CD4-positive, alpha-beta T cell treated with Interleukin-21 for 1 hour (primary cell): ENCODE results near the gene SOX6.

Experiments used
- DNase-seq: peaks from one replicate; pipeline ENCODE4 v3.0.0-alpha.2; 2020

Gene SOX6

DNA sequence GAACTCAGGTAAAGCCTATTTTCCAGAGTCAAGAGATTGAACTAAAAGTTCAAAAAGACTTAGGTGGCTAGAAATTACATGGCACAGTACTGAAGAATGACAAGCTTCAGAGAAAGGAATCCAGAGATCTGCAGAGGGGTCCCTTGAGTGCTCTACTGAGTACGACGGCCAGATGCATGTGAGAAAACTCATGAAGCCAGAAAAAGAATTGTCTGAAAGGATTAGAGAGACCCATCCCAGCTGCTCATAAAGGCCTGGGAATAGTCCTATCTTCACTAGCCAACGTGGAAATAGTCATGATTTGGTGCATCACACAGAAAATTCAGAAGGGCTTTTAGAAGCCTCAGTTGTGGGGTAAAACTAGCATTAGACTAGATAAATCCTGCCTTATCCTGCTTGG lies 91.3 kb downstream of the SOX6 start:
- DNase-seq = no peak

DNA sequence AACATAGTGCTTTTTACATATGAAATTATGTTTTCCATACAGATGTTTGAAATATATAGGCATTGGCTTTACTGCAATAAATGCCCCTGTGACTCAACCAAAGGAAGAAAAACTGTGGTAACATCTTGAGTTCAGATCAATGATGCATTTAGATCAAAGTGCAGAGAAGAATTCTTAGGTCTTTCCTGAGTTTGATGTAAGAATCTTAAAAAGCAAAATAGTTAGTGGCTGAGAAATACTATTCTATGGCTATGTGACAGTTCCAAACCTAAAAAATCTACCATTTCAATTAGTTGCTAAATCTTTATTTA lies 93.7 kb downstream of the SOX6 start:
- DNase-seq = no peak

DNA sequence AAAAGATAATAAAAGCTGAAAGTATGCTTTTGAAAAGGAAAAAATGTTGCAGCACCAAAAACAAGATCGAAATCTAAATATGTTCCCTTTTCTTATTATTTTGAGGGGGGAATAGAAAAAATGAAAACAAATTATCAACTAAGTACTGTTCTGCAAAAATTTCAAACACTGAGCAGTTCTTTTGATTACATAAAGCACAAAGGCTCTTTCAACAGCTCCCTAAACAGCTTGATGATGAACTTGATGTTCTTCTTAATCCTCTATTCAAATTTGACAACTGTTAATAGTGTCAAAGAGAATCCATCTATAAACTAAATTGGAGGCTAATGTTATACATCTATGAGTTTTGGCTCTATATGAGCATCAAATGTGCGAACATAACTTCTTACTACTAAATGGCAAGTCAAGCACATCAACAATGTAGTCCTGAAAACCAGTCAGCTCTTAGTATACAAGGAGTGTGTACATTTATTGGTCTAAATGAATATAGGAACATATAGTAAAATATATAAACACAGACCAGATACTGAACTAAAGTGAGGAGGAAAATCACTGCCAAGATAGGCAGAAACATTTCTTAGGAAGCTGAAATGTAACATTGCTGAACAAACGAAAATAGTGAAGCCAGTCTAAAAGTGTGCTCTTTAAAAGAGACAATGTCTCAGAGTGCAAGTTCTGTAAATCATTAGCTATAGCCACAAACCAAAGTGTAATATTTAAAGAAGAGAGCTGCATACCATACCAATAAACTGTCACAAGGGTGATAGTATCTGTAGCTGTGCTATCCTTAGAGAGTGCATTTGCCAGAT lies 94.3 kb downstream of the SOX6 start:
- no peak for DNase-seq

DNA sequence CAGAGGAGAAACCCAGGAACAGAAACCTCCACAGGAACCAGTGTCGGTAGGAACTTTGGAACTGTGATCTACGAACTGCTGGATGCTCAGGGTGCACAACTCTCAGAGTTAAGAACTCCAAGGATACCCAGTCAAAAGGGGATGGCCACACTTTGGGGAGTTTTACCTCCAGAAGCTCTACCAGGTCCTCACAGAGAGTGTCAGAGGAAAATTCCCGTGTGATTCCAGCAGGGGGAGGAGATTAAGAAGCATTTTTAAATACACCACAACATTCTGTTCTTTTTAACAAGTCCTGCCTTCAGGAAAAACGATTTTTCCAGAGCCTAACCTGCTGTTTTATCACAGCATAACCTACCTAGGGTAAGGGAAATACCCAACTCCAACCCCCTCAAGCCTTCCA lies 104.0 kb downstream of the SOX6 start:
- no peak for DNase-seq

DNA sequence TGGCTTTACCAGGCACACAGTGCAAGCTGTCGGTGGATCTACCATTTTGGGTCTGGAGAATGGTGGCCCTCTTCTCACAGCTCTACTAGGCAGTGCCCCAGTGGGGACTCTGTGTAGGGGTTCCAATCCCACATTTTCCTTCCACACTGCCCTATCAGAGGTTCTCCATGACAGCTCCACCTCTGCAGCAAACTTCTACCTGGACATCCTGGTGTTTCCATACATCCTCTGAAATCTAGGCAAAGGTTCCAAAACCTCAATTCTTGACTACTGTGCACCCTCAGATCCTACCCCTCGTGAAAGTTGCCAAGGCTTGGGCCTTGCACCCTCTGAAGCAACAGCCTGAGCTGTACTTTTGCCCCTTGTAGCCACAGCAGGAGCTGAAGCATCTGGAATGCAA lies 108.1 kb downstream of the SOX6 start:
- no peak for DNase-seq

DNA sequence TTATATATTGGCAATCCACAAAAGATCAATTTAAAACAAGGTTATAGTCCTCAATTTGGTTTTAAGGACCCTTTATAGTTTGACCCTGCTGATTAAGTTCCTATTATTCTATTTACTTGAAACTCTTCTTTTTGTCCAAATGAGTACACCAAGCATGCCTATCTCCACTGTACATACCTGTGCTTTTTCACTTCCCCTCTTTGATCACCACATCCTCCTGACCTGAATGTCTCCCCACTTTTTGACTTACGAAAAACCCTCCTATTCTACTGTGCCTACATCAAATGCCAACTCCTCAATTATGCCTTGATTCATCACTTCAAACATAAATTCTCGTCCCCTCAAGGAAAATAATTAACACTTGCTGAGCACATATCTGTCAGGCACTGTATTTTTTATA lies 113.5 kb downstream of the SOX6 start:
- DNase-seq = no peak

DNA sequence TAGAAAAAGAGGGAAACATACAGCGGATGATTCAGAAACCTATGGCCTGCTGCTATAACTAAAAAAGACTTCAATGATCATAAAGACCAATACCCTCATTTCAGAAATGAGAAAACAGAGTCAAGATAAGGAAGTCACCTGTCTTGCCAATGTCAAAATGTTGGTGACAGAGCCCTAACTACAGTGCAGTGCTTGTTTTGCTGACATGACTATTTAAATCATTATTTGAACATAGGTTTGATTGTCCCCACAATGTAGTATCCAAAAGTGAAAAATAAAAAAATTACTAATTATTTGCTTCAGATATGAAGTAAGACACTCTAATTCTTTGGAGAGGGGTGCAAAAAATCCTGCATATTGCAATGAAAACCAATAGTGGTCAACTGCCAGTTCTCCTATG lies 115.7 kb downstream of the SOX6 start:
- no peak for DNase-seq

DNA sequence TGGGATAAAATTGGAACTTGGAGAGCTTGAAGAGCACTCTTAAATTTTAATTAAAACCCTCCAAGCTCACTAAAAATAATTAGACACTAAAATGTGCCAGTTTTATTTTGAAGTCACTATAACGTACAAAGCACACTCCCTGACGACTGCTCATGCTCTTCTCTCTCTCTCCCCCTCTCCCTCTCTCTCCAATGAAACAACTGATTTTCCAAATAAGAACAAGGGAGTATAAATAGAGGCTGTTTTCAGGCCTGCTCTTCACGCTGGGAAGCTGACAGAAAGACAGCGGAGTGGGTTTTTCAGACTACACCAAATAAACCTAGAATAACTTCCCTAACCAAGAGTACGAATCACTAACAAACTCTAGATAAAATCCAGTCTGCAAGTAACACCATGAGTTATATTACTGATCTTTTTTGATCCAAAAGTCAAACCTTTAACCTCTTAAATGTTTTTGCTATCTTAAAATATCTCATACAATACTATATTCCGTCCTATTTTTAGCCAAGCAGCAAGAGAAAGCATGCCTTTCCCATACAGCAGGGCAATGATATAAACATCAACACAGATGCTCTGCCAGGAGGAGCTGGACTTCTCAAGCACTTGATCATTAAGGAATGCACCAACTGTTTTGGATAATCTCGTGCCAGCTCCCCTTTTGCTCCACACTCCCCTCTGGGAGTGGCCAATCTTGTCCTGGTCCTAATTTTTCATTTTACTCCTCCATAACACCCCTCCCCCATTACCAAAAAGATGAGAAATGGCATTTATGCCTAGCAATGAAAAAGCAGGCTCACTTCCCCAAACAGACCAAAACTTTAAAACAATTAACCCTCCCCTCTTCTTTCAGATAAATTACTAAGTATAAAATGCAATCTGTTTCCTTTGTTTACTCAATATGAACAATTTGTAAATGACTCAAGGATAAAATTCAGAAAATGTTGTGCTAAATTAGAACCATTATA lies 116.9 kb downstream of the SOX6 start:
- DNase-seq = no peak

DNA sequence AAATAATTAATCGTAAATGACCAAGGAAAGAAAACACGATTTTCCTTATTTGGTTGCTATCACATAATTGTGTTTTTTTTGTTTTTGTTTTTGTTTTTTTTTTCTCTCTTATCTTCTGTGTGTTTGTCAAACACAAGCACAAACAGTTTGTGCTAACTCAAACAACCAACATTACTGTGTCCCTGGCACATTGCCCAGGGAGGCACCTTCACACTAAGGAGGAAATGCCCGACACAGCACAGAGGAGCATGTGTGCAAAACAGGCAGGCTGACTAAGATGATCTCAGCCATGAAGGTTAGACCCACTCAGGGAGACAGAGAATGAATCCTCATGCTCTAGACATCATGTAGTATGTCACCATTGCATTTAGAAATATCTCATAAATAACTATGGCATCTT lies 130.1 kb downstream of the SOX6 start:
- no peak for DNase-seq

DNA sequence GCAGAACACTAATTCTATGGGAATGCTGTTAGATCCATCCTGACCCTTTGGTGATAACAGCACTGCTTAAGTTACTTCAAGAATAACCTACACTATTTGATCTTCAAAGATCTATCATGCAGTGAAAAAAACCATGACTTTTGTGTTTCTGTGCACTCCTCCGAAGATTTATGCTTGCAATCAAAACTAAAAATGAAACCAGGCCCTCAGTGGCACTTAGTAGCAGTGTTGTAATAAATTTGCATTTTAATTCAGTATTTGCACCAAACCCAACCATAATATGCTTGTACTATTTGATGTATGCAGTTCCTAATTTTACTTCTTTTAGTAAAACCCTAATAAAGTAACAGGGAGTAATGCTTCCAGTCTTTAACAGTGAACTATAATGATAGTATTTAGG lies 130.7 kb downstream of the SOX6 start:
- no peak for DNase-seq

DNA sequence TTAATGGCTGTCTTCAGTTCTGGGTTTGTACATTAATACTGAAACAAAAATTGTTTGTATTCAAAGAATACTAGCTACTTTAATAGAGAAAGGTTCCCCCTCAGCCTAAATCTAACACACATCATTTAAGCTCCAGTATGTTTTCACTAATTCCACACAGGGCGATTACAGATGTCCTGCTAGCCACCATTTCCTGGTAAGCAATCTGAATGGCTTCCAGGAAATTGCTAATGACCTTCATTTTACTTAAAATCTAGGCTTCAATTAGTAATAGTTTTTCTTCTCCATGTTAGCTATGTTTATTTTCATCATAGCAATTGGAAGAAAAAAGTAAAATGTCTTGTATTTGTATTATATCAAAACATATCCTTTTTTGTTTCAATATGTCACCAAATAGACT lies 132.8 kb downstream of the SOX6 start:
- no peak for DNase-seq

DNA sequence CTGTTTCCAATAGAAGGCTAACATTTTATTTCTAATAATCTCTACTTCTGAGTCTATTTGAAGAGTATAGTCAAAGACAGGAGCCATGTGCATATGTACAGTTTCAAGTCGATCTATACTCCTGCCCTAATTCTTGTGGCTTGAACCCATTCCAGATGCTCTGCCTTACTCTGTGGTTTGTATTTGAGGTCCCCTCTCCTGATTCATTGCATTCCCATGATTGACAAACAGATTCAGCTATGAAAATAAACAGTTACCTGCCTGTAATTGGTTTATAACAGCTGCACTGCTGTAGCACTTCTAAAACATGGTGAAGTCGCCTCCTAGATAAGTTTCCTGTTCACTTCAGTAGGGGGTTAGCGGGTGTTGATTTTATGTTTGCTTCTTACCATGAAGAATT lies 138.7 kb downstream of the SOX6 start:
- DNase-seq = no peak

DNA sequence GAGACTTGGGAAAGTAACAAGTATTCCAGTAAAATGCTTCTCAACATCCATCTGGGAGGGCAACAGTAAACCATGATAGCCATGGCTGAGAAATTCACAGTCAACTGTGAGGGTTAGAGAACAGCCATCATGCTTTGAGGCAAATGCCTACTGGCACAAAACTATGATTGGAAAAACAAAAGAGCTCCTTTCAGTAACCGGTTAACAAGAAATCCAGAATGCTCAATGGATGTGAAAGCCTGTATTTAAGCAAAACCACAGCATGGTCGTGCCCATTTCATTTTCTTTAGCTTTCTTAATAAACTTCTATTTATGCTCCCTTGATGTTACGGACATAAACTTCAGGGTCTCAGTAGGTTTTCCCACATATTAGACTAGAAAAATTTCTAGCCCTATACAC lies 139.5 kb downstream of the SOX6 start:
- no peak for DNase-seq

DNA sequence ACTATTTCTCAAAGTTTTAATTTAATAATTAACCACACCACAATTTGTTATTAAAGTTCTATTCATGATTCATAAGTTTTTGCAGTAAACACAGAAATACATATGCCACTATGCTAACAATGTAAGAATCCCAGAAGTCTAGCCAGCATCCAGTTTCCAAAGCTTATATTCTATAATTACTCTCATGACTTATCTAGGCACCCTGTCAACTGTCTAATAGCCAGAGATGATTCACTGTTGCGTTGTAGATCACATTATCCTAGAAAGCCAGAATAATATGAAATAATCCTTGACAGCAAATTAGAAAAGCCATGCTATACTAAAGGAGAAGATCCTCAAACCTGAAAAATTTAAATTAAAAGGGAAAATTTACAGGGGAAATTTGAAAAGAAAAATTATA lies 141.0 kb downstream of the SOX6 start:
- DNase-seq = no peak

DNA sequence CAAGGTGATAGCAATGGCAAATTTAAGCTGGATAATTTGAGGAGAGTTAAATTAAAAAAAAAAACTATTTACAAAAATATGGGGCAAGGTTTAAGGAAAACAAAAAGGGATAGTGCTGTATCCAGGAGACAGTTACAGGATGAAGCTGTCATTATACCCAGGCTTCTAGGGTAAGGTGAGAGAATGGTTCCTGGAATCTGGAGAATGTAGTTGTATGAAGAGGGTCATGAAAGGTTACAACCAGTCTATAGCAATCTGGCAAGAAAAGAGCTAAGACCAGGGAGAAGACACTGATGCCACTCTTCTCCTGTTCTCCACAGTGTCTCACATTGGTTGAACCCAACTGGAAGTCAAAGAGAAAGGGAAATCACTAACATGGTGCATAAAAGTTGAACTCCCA lies 144.9 kb downstream of the SOX6 start:
- DNase-seq = no peak

DNA sequence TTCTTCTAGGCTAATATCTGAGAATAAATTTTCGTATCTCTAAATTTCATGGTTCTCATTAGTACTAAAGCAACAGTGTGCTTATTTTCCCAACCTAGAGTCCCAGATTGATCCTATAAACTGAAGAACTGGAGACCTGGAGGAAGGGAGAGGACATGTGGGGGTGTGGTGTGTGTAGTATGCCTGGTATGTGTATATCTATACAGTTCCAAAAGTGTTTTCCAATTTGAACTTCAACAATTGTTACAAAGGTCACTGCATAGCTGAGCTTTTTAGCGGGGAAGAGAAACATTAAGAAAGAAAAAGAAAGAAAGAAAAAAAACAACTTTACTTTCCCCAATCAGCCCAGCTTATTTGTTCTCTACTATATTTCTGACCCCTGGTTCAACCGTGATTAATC lies 152.1 kb downstream of the SOX6 start:
- no peak for DNase-seq

DNA sequence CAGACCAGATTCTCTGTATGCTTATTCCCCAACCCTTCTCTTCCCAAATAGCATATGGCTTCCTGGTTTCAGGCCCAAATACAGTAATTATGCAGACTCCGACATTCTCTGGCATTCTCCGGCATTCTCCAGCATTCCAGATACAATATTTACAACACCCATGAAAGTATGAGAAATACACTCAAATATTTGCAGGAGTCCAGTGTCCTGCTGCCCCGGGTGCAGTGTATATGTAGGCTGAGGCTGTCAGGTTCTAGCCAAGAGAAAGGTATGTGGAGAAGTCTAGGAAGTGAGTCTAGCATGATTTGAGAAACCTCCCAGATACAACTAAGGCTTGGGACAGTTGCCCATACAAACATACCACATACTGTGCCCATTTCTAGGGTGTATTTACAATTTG lies 160.7 kb downstream of the SOX6 start:
- DNase-seq = no peak

DNA sequence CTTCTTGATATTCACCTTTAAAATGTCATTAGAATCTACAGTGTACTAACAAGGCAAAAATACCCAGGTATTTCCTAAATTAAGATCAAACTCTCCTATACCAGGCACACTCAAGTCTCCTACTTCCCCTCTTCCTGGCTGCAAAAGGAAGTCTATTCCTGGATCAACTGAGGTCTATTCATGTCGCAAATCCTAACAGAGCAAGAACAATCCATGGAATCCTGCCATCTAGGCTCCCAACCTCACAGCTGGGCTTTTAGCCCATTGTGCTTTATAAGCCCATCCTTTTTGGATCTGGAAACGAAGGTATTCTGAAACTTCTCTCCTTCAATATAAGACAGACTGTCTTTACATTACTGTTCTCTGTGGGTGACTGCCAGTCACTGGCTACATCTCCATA lies 161.8 kb downstream of the SOX6 start:
- DNase-seq = no peak

DNA sequence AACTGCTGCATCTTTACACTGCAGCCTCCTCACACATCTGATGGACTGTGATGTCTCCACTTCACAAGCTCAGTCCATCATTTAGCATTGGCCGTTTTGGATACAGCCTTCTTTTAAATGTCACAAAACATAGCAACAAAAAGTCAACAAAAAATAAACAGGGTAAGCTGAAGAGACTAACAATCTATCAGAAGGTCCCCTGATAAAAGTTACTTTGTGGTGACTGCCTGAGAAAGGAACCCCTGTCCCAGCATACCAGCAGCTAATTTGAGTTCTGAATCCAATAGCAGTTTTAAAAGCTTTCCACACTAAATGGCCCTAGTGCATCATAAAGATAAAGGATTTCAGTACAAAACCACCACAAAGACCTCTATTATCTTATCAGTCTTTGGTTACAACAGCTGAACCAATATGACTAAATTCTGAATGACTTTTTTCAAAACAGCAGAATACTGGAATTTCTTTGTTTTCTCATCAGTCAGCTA lies 162.4 kb downstream of the SOX6 start:
- DNase-seq = no peak

DNA sequence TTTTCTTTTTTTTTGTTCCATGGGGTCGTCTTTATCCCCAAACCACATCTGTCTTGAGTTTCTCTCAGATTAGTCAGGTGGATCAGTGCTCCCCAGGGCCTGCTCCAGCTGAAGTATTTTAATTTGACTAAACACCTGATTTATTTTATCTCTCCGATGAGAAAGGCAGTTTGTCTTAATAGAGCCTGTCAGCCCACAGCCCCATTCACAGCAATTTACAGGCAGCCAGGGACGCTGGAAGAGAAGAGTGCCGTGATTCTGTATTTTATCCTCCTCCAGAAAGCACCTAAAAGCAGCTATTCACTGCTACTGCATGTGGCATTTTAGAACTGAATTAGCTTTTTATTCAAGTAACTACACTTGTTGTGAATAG lies 164.5 kb downstream of the SOX6 start:
- no peak for DNase-seq

DNA sequence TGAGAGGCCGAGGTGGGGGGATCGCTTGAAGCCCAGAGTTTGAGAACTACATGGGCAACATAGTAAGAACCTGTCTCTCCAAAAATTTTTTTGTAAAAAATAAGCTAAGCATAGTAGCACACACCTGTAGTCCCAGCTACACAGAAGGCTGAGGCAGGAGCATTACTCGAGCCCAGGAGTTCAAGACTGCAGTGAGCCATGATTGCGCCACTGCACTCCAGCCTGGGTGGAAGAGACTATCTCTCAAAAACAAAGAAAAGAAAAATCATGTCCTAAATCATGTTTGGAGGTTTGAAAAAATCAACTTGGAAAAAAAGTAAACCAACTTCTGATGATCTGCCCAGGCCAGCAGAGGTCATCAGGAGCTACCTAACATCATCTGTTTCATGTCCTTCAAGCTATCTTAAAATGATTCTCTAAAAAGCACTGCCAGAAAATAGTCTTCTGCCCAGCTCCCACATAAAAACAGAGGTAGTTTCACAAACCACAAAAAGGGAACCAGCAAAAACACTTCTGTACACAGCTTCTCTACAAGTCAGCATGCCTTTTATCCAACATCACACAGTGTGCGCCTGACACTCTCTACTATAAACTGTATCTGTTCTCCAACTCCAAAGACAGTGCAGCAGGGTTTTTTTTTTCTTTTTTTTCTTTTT lies 165.0 kb downstream of the SOX6 start:
- DNase-seq = no peak

DNA sequence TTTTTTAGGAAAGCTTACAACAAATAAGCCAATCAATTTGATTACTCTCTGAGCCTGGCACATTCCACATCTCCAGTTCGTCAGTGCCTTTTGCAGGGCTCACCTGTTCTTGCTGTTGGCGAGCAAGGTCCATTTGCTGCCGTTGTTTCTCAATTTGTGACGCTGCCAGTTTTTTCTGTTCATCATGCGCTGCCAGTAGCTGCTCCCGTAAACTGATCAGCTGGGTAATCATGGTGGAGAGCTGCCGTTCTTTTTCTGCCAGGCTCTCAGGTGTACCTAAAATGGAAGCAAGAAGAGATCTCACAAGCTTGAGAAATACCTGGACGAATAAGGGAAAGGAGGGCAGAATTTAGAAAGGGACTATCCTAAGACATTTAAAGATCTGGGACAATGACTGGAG lies 169.7 kb downstream of the SOX6 start:
- DNase-seq = no peak

DNA sequence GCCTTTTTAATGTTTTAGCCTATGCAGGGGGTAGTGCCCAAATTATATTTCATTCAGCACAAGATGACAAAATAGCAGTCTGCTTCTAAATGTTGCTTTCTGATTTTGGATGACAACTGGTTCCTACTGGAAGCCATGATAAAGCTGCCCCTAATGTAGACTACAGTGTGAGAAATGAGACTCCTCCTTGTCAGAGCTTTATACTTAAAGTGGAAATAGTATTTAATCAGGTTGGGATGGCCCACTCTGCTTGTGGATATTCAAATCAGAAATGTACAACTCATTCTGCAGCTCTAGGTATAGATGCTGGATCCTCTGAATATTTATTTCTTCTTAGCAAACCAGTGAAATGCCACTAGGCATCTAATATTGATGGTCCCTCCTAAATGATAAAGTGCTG lies 171.3 kb downstream of the SOX6 start:
- DNase-seq = no peak

DNA sequence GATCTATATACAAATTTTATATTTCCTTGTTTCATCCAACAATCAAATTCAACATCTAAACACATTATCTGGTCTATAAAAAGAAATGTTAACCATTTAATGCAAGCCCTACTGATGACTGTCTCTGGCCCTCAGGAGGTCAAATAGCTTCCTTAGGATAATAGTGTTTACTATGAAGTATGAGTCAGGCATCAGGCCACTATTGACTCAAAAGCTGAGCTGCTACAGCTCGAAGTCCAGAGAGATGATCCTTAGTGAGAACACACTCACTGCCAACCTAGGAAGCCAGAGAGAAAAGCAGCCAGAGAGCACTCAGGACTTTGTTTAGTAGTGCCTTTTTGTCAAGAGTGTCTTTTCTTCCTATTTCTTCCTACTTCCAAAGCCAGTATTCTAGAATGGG lies 171.8 kb downstream of the SOX6 start:
- no peak for DNase-seq
